DND-41 (cell line): ENCODE data around the gene BLM.

Experiments
- ATAC-seq: fragments of 200-7000 bp; cut with Tn5 transposase; 3 replicates; pipeline ENCODE4 v1.9.1; 2021; ENCODE audit warnings: low read depth; ENCODE audit not compliant: insufficient read depth
- DNase-seq: peaks from one replicate; pipeline ENCODE4 v3.0.0-alpha.2; 2020
- H2AFZ ChIP-seq: 2 replicates; pipeline ENCODE4 v1.6.0; 2012; ENCODE audit warnings: low read depth, low read length
- H3K27ac ChIP-seq: 2 replicates; pipeline ENCODE4 v1.5.1; 2012; ENCODE audit warnings: low read length, inconsistent platforms
- H3K27me3 ChIP-seq: fragments of 200-600 bp; sonication (generic); 2 replicates; pipeline ENCODE4 v1.6.0; 2012; ENCODE audit warnings: low read length, mild to moderate bottlenecking, inconsistent platforms; ENCODE audit not compliant: insufficient read depth, poor library complexity
- H3K36me3 ChIP-seq: 2 replicates; pipeline ENCODE4 v1.5.1; 2012; ENCODE audit warnings: low read length, inconsistent platforms; ENCODE audit not compliant: insufficient read depth
- H3K4me1 ChIP-seq: 2 replicates; pipeline ENCODE4 v1.5.1; 2012; ENCODE audit warnings: mild to moderate bottlenecking, low read length; ENCODE audit not compliant: insufficient read depth
- H3K4me2 ChIP-seq: 2 replicates; pipeline ENCODE4 v1.6.0; 2012; ENCODE audit warnings: mild to moderate bottlenecking, moderate library complexity, low read length, inconsistent platforms; ENCODE audit not compliant: insufficient read depth
- H3K4me3 ChIP-seq, 2 experiments: fragments of 200-600 bp in 1 of 2; shearing (Covaris generic) in 1 of 2; 2 replicates each; pipeline ENCODE4 v1.5.1; 2012 to 2016; ENCODE audit warnings: inconsistent platforms in 2 of 2, low read length in 2 of 2, mild to moderate bottlenecking in 2 of 2, low read depth in 1 of 2, moderate library complexity in 1 of 2
- H3K79me2 ChIP-seq: 2 replicates; pipeline ENCODE4 v1.6.0; 2012; ENCODE audit warnings: low read length, inconsistent platforms; ENCODE audit not compliant: insufficient read depth
- H3K9ac ChIP-seq: 2 replicates; pipeline ENCODE4 v1.6.0; 2012; ENCODE audit warnings: low read depth, mild to moderate bottlenecking, inconsistent platforms, low read length, moderate library complexity
- H3K9me3 ChIP-seq: 2 replicates; pipeline ENCODE4 v1.5.1; 2012; ENCODE audit warnings: low read length, moderate library complexity, mild to moderate bottlenecking, inconsistent platforms; ENCODE audit not compliant: insufficient read depth, severe bottlenecking
- H4K20me1 ChIP-seq: 2 replicates; pipeline ENCODE4 v1.6.0; 2012; ENCODE audit warnings: low read length; ENCODE audit not compliant: insufficient read depth
- EZH2 ChIP-seq: IDR thresholded peaks from 3 replicates; pipeline ENCODE4 v1.6.1; 2012; ENCODE audit warnings: borderline replicate concordance, low read depth, mild to moderate bottlenecking, moderate library complexity, low read length, inconsistent platforms; ENCODE audit not compliant: severe bottlenecking
- TF ChIP-seq, protein P1 (sequence below): IDR thresholded peaks from 2 replicates; pipeline ENCODE4 v1.5.1; 2012; ENCODE audit warnings: borderline replicate concordance, low read length, moderate library complexity, mild to moderate bottlenecking; ENCODE audit not compliant: poor library complexity, severe bottlenecking; ENCODE audit errors: extremely low read depth

BLM gene

DNA sequence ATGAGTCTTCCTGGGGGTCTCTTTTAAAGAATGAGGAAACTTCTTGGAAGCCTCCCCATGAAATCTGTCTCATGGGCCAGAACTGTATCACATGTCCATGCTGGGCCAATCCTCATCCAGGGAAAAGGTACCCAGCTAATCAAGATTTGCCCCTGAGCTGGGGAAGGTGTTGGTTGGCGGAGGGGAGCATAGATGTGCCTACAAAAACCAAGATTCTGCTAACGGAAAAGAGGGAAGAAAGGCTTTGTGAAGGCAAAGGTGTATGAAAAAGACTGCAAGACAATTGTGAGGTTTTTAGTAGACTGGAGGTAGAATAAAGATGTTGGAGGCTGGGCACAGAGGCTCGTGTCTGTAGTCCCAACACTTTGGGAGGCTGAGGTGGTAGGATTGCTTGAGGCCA lies 18.5 kb upstream of the BLM start:
- no peak overlapping the region for H3K9ac ChIP-seq
- no peak overlapping the region for H3K4me3 ChIP-seq
- H2AFZ ChIP-seq, result no peak overlapping the region
- H3K36me3 ChIP-seq, result no peaks in the 10 kb centered on the region
- no peak for TF ChIP-seq EZH2
- TF ChIP-seq, protein P1, sequence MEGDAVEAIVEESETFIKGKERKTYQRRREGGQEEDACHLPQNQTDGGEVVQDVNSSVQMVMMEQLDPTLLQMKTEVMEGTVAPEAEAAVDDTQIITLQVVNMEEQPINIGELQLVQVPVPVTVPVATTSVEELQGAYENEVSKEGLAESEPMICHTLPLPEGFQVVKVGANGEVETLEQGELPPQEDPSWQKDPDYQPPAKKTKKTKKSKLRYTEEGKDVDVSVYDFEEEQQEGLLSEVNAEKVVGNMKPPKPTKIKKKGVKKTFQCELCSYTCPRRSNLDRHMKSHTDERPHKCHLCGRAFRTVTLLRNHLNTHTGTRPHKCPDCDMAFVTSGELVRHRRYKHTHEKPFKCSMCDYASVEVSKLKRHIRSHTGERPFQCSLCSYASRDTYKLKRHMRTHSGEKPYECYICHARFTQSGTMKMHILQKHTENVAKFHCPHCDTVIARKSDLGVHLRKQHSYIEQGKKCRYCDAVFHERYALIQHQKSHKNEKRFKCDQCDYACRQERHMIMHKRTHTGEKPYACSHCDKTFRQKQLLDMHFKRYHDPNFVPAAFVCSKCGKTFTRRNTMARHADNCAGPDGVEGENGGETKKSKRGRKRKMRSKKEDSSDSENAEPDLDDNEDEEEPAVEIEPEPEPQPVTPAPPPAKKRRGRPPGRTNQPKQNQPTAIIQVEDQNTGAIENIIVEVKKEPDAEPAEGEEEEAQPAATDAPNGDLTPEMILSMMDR, result no peak
- no peak overlapping the region for H3K4me2 ChIP-seq
- H3K4me1 ChIP-seq, result no peaks in the 10 kb centered on the region
- H3K27ac ChIP-seq, result no peak overlapping the region
- no peaks in the 10 kb centered on the region for H4K20me1 ChIP-seq
- no peaks in the 10 kb centered on the region for H3K27me3 ChIP-seq
- no peaks in the 10 kb centered on the region for H3K9me3 ChIP-seq
- ATAC-seq, result no peak
- H3K79me2 ChIP-seq, result no peaks in the 10 kb centered on the region
- DNase-seq, result no peak

DNA sequence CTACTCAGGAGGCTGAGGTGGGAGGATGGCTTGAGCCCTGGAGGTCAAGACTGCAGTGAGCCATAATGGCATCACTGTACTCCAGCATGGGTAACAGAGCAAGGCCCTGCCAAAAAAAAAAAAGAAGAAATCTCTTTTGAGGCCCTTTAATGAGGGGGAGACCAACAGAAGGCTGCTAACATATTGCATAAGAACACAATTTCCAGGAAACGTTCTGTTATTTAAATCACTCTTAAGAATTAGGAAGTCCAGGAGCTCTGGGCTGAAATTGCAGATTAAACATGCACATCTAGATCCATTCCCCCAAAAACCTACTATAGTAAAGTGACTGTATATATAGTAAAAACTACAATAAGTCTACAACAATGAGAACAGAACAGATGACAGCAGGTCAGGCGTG lies 16.1 kb upstream of the BLM start:
- H3K27ac ChIP-seq, result no peak overlapping the region
- no peaks in the 10 kb centered on the region for H4K20me1 ChIP-seq
- no peaks in the 10 kb centered on the region for H3K79me2 ChIP-seq
- ATAC-seq (no peak), DNase-seq (no peak)
- TF ChIP-seq EZH2, result no peak
- TF ChIP-seq, protein P1, result no peak
- no peaks in the 10 kb centered on the region for H3K4me1 ChIP-seq
- H2AFZ ChIP-seq, result no peak overlapping the region
- H3K4me3 ChIP-seq, result no peak overlapping the region
- H3K9ac ChIP-seq, result no peak overlapping the region
- no peak overlapping the region for H3K4me2 ChIP-seq
- no peaks in the 10 kb centered on the region for H3K9me3 ChIP-seq
- H3K27me3 ChIP-seq, result no peaks in the 10 kb centered on the region
- H3K36me3 ChIP-seq, result no peaks in the 10 kb centered on the region

DNA sequence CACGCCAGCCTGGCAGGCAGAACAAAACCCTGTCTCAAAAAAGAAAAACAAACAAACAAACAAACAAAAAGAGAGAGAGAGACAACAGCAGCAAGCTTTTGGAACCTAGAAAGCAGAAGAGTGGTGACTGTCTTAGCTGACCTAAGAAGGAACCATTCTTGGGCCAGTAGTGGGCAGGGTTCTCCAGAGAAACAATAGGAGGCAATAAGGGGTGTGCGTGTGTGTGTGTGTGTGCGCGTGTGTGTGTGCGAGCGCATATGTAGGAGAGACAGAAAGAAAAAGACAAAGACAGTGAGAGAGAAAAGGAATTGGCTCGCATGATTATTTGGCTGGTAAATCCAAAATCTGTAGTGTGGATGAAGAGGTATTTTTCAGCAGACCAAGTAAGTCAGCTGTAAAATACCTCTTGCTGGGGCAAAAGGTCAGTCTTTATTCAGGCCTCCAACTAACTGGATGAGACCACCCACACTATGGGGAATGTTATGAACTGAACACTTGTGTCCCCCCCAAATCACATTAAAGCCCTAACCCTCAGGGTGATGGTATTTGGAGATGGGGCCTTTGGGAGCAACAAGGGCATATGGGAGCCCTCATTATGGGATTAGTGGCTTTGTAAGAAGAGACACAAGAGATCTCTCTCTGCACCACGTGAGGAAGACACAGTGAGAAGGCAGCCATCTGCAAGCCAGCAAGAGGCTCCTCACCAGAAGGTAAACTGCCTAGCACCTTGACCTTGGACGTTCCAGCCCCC lies 15.1 kb upstream of the BLM start:
- Histone ChIP-seq H3K9me3 (no peaks in the 10 kb centered on the region), H3K4me2 (no peak overlapping the region), H3K36me3 (no peaks in the 10 kb centered on the region), H3K27me3 (no peaks in the 10 kb centered on the region), H3K4me3 (no peak overlapping the region), H3K27ac (no peak overlapping the region), H3K4me1 (no peaks in the 10 kb centered on the region), H2AFZ (no peak overlapping the region), H4K20me1 (no peaks in the 10 kb centered on the region), H3K9ac (no peak overlapping the region), H3K79me2 (no peaks in the 10 kb centered on the region)
- TF ChIP-seq, protein P1, result no peak
- TF ChIP-seq EZH2, result no peak
- DNase-seq, result no peak
- ATAC-seq, result no peak

DNA sequence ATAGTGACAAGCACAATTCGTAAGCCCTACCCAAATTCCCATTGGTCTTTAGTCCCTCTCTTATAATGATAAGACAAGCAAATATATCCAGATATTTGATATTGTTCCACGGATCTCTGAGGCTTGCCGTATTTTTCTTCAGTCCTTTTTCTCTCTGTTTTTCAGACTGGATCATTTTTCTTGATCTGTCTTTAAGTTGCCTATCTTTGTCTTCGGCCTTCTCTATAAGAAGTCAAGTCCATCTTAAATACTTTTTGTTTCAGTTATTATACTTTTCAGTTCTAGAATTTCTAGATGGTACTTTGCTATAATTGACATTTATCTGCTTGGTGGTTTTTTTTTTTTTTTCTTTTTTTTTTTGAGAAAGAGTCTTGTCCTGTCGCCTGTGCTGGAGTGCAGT lies 13.7 kb upstream of the BLM start:
- DNase-seq, result no peak
- Histone ChIP-seq H3K79me2 (no peaks in the 10 kb centered on the region), H3K4me3 (no peak overlapping the region), H3K27me3 (no peaks in the 10 kb centered on the region), H3K9ac (no peak overlapping the region), H3K36me3 (no peaks in the 10 kb centered on the region), H3K4me1 (no peaks in the 10 kb centered on the region), H4K20me1 (no peaks in the 10 kb centered on the region), H2AFZ (no peak overlapping the region), H3K4me2 (no peak overlapping the region), H3K27ac (no peak overlapping the region), H3K9me3 (no peaks in the 10 kb centered on the region)
- no peak for TF ChIP-seq EZH2
- TF ChIP-seq, protein P1, result no peak
- ATAC-seq, result no peak
